Measurements from ENCODE around the gene INPP1. TPM values are rescaled to one million over a fixed set of nuclear protein-coding genes. Genes with fewer than 3 reads are reported as not detected.

The INPP1 gene
- total and polyA plus RNA-seq, 2 of the 8 experiments (the other 6 are each of a cell fraction or from before 2014, with no cell fraction given) = 0.88 to 3.0 TPM

DNA sequence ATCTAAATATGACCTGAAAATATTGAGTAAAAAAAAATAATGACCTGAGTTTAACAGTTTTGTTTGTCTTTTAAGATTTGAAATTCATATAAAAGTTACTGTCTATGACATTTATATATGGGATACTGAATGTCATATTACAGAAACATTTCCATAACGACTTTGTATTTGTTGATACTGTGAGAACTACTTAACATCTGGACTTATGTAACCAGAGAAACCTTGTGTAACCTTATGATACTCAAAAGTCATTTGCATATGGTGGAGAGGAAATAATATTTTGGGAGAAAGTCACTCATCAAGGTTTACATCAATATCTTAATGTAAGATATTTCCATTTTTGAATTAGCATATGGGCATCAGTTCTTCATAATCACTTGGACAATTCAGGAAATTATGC is 77.4 kb downstream of the INPP1 start:
- no peaks in the 10 kb centered on the region for H4K20me1 ChIP-seq (replicated peaks in 1 of 2; ENCODE audit: control insufficient read depth in 1 of 2, insufficient read depth in 2 of 2, low read length in 2 of 2)
- H3K79me1 ChIP-seq (ENCODE audit: low read depth, low read length) = no peaks in the 10 kb centered on the region
- H3K14ac ChIP-seq (ENCODE audit: insufficient read length) = no peak overlapping the region
- POLR2A ChIA-PET (ENCODE audit: partially characterized antibody) = no interaction called here
- H4K5ac ChIP-seq (ENCODE audit: insufficient read length, low read depth, low read length) = no peak overlapping the region
- H2BK15ac ChIP-seq (ENCODE audit: low read length) = no peak overlapping the region
- H3K23ac ChIP-seq (ENCODE audit: insufficient read length) = no peak overlapping the region
- no peaks in the 10 kb centered on the region for H3K79me2 ChIP-seq (ENCODE audit: control insufficient read depth in 1 of 2, insufficient read depth in 2 of 2, low read length in 2 of 2)
- WGBS, 2 experiments (ENCODE audit: extremely low coverage in 1 of 2, insufficient coverage in 1 of 2, insufficient read length in 1 of 2, insufficient replicate concordance in 2 of 2, low coverage in 1 of 2, low lambda C conversion rate in 2 of 2, missing lambda C conversion rate in 1 of 2) = 81% methylated on average over 1 of the region's 1 CpG; no CpG with 5 or more reads in 1 of the 2 experiments
- no peaks in the 10 kb centered on the region for H3K36me3 ChIP-seq (ENCODE audit: control insufficient read depth in 2 of 4, insufficient read depth in 4 of 4, low read length in 3 of 4)
- no peak overlapping the region for H3K18ac ChIP-seq (ENCODE audit: extremely low read depth, low read length)
- no peak overlapping the region for H3K4me2 ChIP-seq (ENCODE audit: insufficient read depth in 1 of 2, low read depth in 2 of 2, low read length in 2 of 2)
- no peak overlapping the region for H2BK20ac ChIP-seq (ENCODE audit: low read length)
- no peaks in the 10 kb centered on the region for H3K9me3 ChIP-seq (ENCODE audit: insufficient read depth in 2 of 2, low read depth in 1 of 2, low read length in 1 of 2)
- no peak overlapping the region for H2BK5ac ChIP-seq (ENCODE audit: low read depth, low read length)
- CTCF ChIA-PET (ENCODE audit: partially characterized antibody) = no interaction called here
- H3K4ac ChIP-seq (replicated peaks; ENCODE audit: insufficient read length, low read depth, low read length) = no peak overlapping the region
- H3K4me1 ChIP-seq (replicated peaks in 1 of 4; ENCODE audit: control insufficient read depth in 3 of 4, insufficient read depth in 4 of 4, low read length in 3 of 4) = no peaks in the 10 kb centered on the region
- no peak overlapping the region for H3K56ac ChIP-seq (replicated peaks; ENCODE audit: insufficient read length, low read depth, low read length)
- H3K4me3 ChIP-seq (ENCODE audit: extremely low read depth in 1 of 4, insufficient read depth in 2 of 4, low read depth in 3 of 4, low read length in 4 of 4) = no peak overlapping the region
- no peak overlapping the region for H2BK12ac ChIP-seq (ENCODE audit: low read depth, low read length)
- H2AK5ac ChIP-seq (ENCODE audit: low read depth, low read length) = no peak overlapping the region
- no peak for DNase-seq (ENCODE audit: low read depth in 1 of 2, low spot score in 2 of 2)
- no peak overlapping the region for H3K9ac ChIP-seq (replicated peaks in 1 of 4; ENCODE audit: extremely low read depth in 1 of 4, low read depth in 3 of 4, low read length in 3 of 4)
- H4K8ac ChIP-seq (ENCODE audit: extremely low read depth, insufficient read depth, low read length) = no peak overlapping the region
- no peaks in the 10 kb centered on the region for H3K23me2 ChIP-seq (ENCODE audit: low read depth, low read length)
- FAIRE-seq = no peak
- no peak overlapping the region for H2AFZ ChIP-seq (ENCODE audit: low read length)
- no peak overlapping the region for H4K91ac ChIP-seq (replicated peaks; ENCODE audit: insufficient read length, low read length)
- H2BK120ac ChIP-seq (replicated peaks; ENCODE audit: low read depth, low read length) = no peak overlapping the region
- H3K27ac ChIP-seq (ENCODE audit: low read depth, low read length) = no peak overlapping the region
- no peaks in the 10 kb centered on the region for H3K27me3 ChIP-seq (replicated peaks in 1 of 4; ENCODE audit: control insufficient read depth in 3 of 4, extremely low read depth in 1 of 4, insufficient read depth in 3 of 4, low read length in 3 of 4)
- TF ChIP-seq TAF1 (IDR thresholded peaks at IDR 0.05; ENCODE audit: low read depth, low read length) = no peak
- TF ChIP-seq TEAD4 (IDR thresholded peaks at IDR 0.05; ENCODE audit: low read depth, low read length) = no peak
- TF ChIP-seq POLR2A (IDR thresholded peaks at IDR 0.05; ENCODE audit: control extremely low read depth in 1 of 2, low read depth in 2 of 2, low read length in 2 of 2) = no peak
- TF ChIP-seq SP4 (IDR thresholded peaks at IDR 0.05; ENCODE audit: low read length) = no peak
- TF ChIP-seq BCL11A (IDR thresholded peaks at IDR 0.05; ENCODE audit: low read depth in 2 of 2, low read length in 2 of 2) = no peak
- no peak for TF ChIP-seq YY1 (IDR thresholded peaks at IDR 0.05; ENCODE audit: low read depth, low read length)
- TF ChIP-seq CTBP2 (IDR thresholded peaks at IDR 0.05; ENCODE audit: borderline replicate concordance, insufficient read depth, insufficient read length, low read length) = no peak

All from H1 (cell line).